Measurements from ENCODE around the gene STARD3NL.
A peak's percentile ranks its signal among the peaks of the same experiment; 100 is the strongest.
"Not testable (repeated sequence)": the region's sequence is repeated elsewhere in the genome, so short reads cannot be mapped to it uniquely, and the experiment has no call there.

The STARD3NL gene

GRCh38 chr7:38223306-38223705 is 45.3 kb downstream of the STARD3NL start:
- peak in 3 of 4 experiments; percentile 31 to 65 (median 64) for DNase-seq

DNA sequence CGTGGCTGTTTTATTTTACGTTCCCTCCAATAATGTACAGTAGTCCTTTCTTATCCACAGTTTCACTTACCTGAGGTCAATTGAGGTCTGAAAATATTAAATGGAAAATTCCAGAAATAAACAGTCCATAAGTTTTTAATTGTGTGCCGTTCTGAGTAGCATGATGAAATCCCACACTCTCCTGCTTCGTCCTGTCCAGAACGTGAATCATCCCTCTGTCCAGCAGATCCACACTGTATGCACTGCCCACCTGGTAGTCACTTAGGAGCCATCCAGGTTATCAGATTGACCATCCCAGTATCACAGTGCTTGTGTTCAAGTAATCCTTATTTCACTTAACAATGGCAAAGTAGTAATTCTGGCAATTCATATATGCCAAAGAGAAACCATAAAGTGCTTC is 46.3 kb downstream of the STARD3NL start:
- DNase-seq = no peak

DNA sequence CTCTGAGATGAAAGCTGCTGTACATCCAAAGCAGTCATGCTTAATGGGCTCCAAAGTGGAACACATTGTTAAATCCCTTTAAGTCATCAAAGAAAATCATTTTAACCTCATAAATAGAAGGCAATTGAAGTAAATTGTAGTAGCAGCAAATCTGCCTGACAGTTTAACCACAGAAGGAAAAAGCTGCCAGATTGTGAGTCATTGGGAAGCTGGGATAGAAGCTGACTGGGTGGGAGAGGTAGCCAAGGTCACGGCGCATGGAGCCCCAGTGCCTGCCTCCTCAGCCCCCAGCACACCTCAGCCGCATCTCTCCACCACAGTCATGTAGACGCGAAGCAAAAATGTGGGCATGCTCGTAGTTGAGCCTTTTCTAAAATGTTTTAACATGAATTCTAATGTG is 51.3 kb downstream of the STARD3NL start:
- no peak for DNase-seq

DNA sequence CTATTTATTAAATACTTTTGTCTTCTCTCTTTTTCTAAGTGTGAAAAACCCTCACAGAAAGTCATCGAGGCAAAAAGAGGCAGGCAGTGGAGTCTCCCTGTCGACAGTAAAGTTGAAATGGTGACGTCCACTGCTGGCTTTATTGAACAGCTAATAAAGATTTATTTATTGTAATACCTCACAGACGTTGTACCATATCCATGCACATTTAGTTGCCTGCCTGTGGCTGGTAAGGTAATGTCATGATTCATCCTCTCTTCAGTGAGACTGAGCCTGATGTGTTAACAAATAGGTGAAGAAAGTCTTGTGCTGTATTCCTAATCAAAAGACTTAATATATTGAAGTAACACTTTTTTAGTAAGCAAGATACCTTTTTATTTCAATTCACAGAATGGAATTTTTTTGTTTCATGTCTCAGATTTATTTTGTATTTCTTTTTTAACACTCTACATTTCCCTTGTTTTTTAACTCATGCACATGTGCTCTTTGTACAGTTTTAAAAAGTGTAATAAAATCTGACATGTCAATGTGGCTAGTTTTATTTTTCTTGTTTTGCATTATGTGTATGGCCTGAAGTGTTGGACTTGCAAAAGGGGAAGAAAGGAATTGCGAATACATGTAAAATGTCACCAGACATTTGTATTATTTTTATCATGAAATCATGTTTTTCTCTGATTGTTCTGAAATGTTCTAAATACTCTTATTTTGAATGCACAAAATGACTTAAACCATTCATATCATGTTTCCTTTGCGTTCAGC is 52.0 kb downstream of the STARD3NL start:
- no peak for DNase-seq

DNA sequence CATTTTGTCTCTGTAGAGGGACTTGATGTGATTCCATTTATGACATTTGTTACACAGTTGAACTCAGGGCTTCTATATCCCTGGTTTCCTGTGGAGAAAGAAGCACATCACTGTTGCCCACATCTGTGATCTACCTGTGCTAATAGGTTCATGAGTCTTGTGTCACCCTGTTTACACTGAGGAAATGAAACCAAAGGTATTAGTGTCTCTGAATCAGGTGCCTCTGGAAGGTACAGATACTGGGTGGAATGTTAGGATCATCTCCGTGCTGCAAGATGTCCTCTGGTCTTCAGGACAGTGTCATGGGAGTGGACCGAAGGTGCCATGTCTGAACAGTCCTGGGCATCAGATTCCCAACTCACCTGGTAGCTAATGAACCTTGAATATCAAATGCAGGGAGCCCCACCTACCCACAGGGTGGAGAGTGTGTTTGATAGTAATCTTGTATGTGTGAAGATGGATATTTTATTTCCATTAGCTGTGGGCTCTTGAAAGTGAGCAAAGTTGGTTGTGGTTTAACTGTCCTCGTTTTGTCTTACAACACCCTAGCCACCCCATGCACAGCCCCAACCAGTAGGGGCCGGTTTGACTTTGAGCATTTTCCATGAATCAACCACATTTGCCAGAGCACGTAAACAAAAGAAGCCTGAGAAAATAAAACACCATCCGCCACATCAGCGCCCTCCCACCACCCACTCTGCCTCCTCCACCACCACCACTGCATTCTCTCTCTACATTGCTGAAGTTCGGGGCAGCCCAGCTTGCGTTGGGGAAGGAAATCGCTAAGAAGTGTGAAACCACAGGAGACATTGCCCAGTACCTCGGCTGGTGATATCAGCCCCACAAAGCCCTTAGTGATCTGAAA is 54.7 kb downstream of the STARD3NL start:
- DNase-seq = peak; percentile 46 to 74 (median 56)

DNA sequence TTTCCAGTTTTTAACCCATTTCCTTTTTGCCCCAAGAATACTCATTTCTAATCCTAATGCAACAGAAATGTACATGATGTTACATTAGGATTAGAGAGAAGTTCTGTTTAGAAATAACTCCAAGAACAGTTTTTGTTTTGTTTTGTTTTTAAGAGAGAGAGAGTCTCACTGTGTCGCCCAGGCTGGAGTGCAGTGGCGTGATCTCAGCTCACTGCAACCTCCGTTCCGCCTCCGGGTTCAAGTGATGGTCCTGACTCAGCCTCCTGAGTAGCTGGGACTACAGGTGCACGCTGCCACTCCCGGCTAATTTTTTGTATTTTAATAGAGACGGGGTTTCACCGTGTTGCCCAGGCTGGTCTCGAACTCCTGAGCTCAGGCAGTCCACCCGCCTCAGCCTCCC is 56.7 kb downstream of the STARD3NL start:
- DNase-seq = not testable (repeated sequence)

DNA sequence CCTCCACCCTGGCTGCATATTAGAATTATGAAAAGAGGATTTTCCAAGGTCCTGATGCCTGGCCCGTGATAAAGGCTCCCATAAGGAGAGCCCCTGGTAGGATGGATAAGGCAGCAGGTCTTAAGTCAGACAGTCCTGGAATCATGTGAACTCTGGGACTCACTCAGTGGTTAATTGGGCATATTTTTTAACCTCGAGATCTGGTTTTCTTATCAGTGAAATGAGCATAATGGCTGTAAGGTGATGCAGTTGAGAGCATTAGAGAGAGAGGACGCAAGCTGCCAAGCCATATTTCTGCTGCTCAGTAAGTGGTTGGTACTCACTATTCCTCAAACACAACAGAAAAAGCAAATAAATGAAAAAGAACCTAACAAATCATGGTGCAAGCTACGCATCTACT is 57.6 kb downstream of the STARD3NL start:
- DNase-seq = no peak

GRCh38 chr7:38239129-38239528 is 61.1 kb downstream of the STARD3NL start:
- DNase-seq = not testable (repeated sequence)

DNA sequence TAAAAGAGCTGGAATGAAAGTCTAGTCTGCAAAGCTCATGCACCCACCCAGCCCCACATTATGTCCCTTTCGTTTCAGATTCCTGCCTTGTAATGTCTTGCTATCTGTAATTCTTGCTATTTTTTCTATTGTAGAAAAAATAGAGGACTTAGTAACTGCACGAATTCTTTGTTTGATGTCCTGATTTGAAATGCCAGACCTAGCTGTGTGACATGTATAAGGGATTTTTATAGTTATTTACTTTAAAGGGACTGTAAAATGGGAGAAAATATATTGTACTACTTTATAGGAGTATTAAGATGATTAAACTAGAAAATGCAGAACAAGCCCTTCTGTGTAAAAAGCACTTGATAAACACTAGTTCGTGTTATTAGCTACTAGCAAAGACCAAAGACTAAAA is 63.0 kb downstream of the STARD3NL start:
- no peak for DNase-seq

DNA sequence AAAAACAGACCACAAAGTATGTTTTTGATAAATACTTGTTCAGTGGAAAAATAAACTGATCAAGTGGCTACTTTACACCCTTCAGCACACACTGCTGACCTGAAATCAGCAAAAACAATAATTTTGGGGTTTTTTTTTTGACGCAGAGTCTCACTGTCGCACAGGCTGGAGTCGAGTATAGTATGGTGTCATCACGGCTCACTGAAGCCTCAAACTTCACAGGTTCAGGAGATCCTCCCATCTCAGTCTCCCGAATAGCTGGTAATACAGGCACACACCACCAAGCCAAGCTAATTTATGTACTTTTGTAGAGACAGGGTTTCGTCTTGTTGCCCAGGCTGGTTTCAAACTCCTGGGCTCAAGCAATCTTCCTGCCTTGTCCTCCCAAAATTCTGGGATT is 64.8 kb downstream of the STARD3NL start:
- DNase-seq = no peak

DNA sequence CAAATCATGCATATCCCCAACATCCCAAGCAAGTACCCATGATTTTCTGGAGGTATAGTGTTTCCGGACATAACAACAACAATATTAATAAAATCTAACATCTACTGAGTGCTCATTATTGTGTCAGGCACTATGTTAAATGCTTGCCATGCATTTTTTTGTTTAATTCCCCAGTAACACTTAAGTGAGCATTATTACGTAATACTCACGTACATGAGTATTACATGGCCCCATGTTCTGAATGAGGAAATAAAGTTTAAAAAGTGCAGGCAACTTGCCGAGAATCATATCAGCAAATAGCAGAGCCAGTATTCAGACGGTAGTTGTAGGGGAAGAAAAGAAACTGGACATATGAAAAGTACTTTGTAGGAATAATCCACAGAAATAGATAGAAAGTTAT is 65.3 kb downstream of the STARD3NL start:
- DNase-seq = peak in 3 of 4 experiments; percentile 15 to 75 (median 70)

DNA sequence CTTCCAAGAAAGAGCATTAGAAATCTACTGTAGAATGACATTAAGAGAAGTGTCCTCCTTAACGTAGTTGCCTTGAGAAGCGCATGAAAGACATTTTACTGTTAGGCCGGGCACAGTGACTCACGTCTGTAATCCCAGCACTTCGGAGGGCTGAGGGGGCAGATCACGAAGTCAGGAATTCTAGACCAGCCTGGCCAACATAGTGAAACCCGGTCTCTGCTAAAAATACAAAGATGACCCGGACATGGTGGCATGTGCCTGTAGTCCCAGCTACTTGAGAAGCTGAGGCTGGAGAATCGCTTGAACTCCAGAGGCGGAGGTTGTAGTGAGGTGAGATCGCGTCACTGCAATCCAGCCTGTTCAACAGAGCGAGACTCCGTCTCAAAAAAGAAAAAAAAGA is 66.5 kb downstream of the STARD3NL start:
- no peak for DNase-seq

- no peak for DNase-seq
Observed at GRCh38 chr7:38245409-38245977, 67.4 kb downstream of the STARD3NL start.

DNA sequence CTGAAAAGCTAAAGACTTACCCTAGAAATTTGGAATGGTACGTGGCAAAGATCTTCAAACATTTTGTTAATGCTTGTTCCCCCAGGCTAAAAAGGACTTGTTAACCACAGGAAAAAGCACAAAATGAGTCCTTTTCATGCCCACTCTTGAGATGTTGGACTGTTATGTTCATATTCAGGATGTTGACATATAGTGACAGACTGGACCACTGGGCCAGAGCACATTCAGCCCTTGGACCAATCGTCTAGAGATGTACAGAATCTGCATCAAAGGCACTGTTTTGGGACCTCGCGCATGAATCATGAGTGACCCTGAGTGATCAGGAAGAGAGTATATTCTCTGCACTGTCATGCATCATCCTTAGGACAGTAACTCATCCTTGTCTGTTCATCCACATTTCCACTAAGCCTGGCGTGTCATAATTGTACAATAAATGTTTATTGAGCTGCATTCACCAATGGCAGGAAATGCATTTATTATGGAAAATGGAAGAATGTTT is 70.1 kb downstream of the STARD3NL start:
- DNase-seq = no peak

- peak in 2 of 4 experiments; percentile 22 to 38 for DNase-seq
Observed at GRCh38 chr7:38249849-38250248, 71.8 kb downstream of the STARD3NL start.

- DNase-seq = no peak
Observed at GRCh38 chr7:38257350-38257677, 79.3 kb downstream of the STARD3NL start.

DNA sequence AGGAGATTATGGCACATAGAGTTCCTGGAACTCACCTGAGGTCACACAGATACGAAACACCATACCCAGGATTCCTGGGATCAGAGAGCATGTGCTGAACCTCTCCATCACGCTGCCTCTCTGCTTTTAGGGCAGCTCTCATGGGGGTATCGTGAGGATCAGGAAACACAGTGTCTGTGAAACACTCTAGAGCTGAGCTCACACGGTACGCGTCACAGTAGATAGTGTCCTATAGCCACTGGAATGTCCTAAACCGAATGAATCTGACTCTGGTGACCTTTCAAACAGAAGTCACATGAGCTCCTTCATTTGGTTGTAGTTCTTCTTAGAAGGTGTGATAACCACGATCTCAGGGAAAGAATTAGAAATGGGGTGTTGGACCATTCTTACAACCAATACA is 81.1 kb downstream of the STARD3NL start:
- DNase-seq = not testable (repeated sequence)

GRCh38 chr7:38261601-38262000 is 83.6 kb downstream of the STARD3NL start:
- DNase-seq = not testable (repeated sequence)

GRCh38 chr7:38262026-38262425 is 84.0 kb downstream of the STARD3NL start:
- not testable (repeated sequence) for DNase-seq

DNA sequence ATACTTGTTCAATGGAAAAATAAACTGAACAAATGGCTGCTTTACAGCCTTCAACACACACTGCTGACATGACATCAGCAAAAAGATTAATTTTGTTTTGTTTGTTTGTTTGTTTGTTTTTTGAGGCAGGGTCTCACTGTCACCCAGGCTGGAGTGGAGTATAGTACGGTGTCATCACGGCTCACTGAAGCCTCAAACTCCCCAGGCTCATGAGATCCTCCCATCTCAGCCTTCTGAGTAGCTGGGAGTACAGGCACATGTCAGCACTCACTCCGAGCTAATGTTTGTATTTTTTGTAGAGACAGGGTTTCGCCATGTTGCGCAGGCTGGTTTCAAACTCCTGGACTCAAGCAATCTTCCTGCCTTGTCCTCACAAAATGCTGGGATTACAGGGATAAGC is 84.5 kb downstream of the STARD3NL start:
- DNase-seq = no peak

DNA sequence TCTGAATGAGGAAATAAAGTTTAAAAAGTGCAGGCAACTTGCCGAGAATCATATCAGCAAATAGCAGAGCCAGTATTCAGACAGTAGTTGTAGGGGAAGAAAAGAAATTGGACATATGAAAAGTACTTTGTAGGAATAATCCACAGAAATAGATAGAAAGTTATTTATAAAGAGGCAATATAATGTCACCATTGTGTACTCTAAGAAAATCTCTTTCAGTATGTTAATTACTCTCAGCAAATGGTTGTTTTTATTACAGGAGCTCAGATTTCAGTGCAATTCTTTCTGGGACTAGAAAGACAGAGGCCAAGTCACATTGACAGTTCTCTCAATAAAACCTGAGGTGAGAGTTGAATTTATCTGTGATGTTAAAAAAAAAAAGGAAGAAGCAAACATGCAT is 85.2 kb downstream of the STARD3NL start:
- DNase-seq = not testable (repeated sequence)

DNA sequence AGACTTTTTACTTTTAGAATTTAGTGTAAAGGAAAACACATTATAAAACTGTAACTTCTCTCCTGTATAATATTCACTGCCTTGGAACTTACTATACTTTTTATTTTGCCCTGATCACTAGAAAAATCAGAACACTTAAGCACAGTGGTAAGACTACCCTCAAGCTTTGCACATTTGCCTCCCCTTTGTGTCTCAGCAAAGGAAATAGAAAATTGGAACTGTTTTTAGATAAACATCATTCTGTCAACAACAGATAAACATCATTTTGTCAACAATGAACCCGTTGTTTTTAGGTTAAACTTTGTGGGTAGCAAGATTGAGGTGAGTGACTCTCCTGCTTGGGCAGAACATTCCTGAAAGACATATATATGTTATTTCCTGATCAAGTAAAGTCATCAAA is 86.6 kb downstream of the STARD3NL start:
- DNase-seq = not testable (repeated sequence)

DNA sequence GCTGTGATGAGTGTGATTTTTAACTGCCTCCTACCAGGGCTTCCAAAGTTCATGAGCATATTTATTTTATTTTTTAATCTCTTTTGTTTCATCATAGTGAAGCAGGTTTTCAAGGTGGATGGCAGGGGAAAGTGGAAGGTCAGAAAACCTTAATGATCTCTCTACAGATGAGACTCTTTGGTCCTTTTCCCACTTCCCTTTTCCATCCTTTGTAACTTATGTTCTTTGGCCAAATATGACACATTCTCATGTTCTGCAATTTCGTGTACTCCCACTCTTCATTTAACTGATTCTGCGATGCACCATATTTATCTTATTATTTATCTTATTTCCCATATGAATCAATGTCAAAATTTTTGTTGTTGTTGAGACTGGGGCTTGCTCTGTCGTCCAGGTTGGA is 87.9 kb downstream of the STARD3NL start:
- DNase-seq = peak in 2 of 4 experiments; percentile 48 to 54

Data from suppressor macrophage (primary cell).